ENCODE data around the gene MYH9. TPM values are rescaled to one million over a fixed set of nuclear protein-coding genes. Genes with fewer than 3 reads are reported as not detected.

The MYH9 gene
- total RNA-seq, 4 donors from 2014 or later = 284 to 323 (median 294) TPM

DNA sequence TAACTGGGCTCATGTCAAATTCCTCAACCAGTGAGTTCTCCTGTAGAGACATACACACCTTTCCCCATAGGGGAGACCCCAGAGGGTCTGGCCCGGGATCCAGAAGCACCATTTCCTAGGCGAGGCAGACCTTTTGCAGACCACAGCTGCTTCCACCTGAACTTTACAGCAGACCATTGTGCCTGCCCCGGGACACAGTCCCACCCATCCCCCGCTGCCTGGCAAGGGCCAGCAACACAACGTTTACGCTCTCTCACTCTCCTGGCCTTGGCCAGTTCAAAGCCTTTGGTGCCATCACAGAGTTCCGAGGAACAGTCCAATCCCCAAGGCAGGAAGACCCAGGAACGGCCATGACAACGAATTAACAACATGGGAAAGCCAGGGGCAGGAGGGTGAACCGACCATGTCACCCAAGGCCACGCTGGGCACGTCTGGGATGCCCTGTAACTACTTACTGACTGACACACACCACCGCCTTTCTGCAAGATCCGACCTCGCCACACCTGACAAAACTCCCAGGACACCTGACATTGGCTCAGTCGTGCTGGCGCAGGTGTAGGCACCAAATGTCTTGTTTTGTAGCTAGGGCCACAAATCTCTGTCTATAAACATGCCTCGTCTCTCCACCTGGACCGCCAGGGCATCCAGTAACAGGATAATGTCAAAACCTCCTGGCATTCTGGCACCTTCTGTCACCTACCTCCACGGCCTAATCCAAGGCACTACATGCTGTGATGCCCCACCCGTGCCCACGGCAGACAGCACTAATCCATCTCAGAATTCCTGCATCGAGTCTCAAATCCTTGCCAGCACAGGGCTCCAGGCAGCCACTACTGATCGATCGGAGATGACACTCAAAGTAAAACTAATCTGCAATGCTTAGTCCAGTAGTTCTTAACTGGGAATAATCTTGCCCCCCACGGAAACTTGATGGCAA, 51.3 kb downstream of the MYH9 start:
- Histone ChIP-seq H3K27me3 (no peaks in the 10 kb centered on the region), H3K4me1 (peaks cover 87% of the 10 kb centered on the region), H3K9me3 (no peaks in the 10 kb centered on the region), H3K4me3 (no peak overlapping the region), H3K36me3 (peaks cover 38% of the 10 kb centered on the region), H3K27ac (peak overlapping the region; percentile 93)
- DNase-seq (ENCODE audit: low spot score in 2 of 2) = no peak
- TF ChIP-seq POLR2AphosphoS5 (IDR thresholded peaks at IDR 0.05) (no peak), CTCF (IDR thresholded peaks at IDR 0.05) (no peak), POLR2A (IDR thresholded peaks at IDR 0.05) (no peak), EP300 (IDR thresholded peaks at IDR 0.05) (no peak)
- WGBS = 66% methylated on average over 26 of the region's 26 CpGs

DNA sequence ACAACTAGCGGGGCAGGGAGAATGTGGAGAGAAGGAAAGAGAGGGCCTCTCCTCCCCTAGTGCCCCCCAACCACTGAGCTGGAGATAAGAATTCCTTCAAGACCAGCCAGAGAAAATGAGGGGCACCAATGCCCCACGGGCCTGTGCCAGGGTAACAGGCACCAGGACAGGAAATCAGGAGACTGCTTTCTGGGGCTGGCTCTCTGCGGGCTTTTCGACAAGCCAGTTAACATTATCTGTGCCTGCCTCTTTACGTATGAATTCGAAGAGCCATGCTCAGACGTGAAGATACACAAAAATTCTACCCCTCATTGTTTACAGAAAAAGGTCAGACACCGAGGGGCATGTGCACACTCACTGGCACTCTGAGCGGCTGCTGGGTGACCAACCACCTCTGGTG, 52.1 kb downstream of the MYH9 start:
- DNase-seq (ENCODE audit: low spot score in 2 of 2) = no peak
- TF ChIP-seq POLR2AphosphoS5 (IDR thresholded peaks at IDR 0.05) (no peak), EP300 (IDR thresholded peaks at IDR 0.05) (no peak), POLR2A (IDR thresholded peaks at IDR 0.05) (no peak)
- Histone ChIP-seq H3K4me3 (no peak overlapping the region), H3K27ac (peak overlapping the region; percentile 93), H3K4me1 (peaks cover 94% of the 10 kb centered on the region), H3K27me3 (no peaks in the 10 kb centered on the region), H3K9me3 (no peaks in the 10 kb centered on the region), H3K36me3 (peaks cover 29% of the 10 kb centered on the region)
- WGBS = 44% methylated on average over 9 of the region's 9 CpGs

GRCh38 chr22:36334821-36335603, 52.8 kb downstream of the MYH9 start:
- no peaks in the 10 kb centered on the region for H3K9me3 ChIP-seq
- H3K4me3 ChIP-seq = no peak overlapping the region
- peaks cover 99% of the 10 kb centered on the region for H3K4me1 ChIP-seq
- H3K36me3 ChIP-seq = peaks cover 23% of the 10 kb centered on the region
- DNase-seq (ENCODE audit: low spot score in 2 of 2) = no peak
- no peaks in the 10 kb centered on the region for H3K27me3 ChIP-seq
- H3K27ac ChIP-seq = peak overlapping the region; percentile 93
- WGBS = 34% methylated on average over 12 of the region's 17 CpGs
- no peak for TF ChIP-seq EP300 (IDR thresholded peaks at IDR 0.05)
- no peak for TF ChIP-seq CTCF (IDR thresholded peaks at IDR 0.05)
- TF ChIP-seq POLR2AphosphoS5 (IDR thresholded peaks at IDR 0.05) = no peak

DNA sequence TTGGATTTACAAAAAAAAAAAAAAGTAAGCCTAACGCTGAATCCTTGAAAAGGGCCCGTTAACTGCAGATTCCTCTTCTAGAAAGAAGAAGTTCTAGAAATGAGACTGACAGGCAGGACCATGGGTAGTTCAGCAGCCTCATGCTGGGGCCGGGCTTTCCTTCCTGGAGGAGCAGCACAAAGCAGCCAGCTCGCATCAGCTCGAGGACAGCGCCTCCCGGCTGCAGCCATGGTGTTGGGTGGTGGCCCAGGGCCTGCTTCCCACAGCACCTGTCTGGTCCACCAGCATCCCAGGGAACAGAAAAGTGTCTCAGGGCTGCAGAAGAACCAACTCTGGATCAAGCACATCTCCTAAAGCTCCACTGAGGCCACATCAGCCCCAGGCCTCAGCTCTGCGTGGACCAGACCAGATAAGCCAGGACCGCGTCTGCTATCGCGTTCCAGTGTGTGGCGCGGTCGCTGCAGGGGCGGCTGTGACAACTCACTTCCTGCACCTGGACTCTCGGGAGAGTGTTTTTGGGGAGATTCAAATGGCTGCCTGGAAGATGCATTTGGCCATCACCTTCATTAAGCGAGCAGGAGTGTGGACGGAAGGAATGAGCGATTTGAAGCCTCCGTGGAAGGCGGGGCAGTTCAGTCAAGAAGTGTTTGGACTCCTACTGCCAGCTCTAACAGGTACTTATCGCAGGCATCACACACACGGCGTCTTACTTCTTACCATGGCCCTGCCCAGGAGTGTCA, 53.5 kb downstream of the MYH9 start:
- Histone ChIP-seq H3K27me3 (no peaks in the 10 kb centered on the region), H3K4me1 (peaks cover 99% of the 10 kb centered on the region), H3K9me3 (no peaks in the 10 kb centered on the region), H3K4me3 (no peak overlapping the region), H3K27ac (peak overlapping the region; percentile 93), H3K36me3 (peaks cover 16% of the 10 kb centered on the region)
- DNase-seq (ENCODE audit: low spot score in 2 of 2) = no peak
- WGBS = 29% methylated on average over 12 of the region's 25 CpGs
- TF ChIP-seq EP300 (IDR thresholded peaks at IDR 0.05) (no peak), POLR2AphosphoS5 (IDR thresholded peaks at IDR 0.05) (no peak), CTCF (IDR thresholded peaks at IDR 0.05) (peak in 1 of 2 donors; percentile 8)

GRCh38 chr22:36333644-36334043, 54.1 kb downstream of the MYH9 start:
- WGBS = 48% methylated on average over 5 of the region's 5 CpGs
- H3K27ac ChIP-seq = peak overlapping the region; percentile 93
- DNase-seq (ENCODE audit: low spot score in 2 of 2) = no peak
- H3K4me3 ChIP-seq = no peak overlapping the region
- peaks cover 99% of the 10 kb centered on the region for H3K4me1 ChIP-seq
- peaks cover 10% of the 10 kb centered on the region for H3K36me3 ChIP-seq
- H3K9me3 ChIP-seq = no peaks in the 10 kb centered on the region
- H3K27me3 ChIP-seq = no peaks in the 10 kb centered on the region
- TF ChIP-seq EP300 (IDR thresholded peaks at IDR 0.05) (no peak), POLR2A (IDR thresholded peaks at IDR 0.05) (no peak), CTCF (IDR thresholded peaks at IDR 0.05) (no peak), POLR2AphosphoS5 (IDR thresholded peaks at IDR 0.05) (no peak)
